CD4-positive, alpha-beta T cell (primary cell): ENCODE data around the gene MAP3K14. TPM values are rescaled to one million over a fixed set of nuclear protein-coding genes. Genes with fewer than 3 reads are reported as not detected.

Source experiments
- ATAC-seq: fragments of 200-7000 bp; cut with Tn5 transposase; one replicate; pipeline ENCODE4 v1.10.0; 2022; ENCODE audit warnings: mild to moderate bottlenecking; ENCODE audit not compliant: poor library complexity
- CTCF ChIA-PET: fragments of 350-600 bp; sonication (Branson Sonifier 250); formaldehyde crosslinking; loops from one replicate; lab custom pipeline; 2021; ENCODE audit warnings: antibody characterized with exemption, inconsistent platforms; lab: Charles Lee
- POLR2A ChIA-PET: fragments of 350-600 bp; sonication (Branson Sonifier 250); formaldehyde crosslinking; loops from one replicate; lab custom pipeline; 2021; ENCODE audit warnings: antibody characterized with exemption, inconsistent platforms; lab: Charles Lee
- DNase-seq, 14 experiments: peaks; one replicate each; pipeline ENCODE4 v3.0.0-alpha.2; 2013 to 2020; ENCODE audit warnings: mixed read lengths in 2 of 14
- H3K27ac ChIP-seq, 2 donors: one replicate each; pipeline versions ENCODE4 v1.5.1 to v1.7.0; 2013; ENCODE audit warnings: low read length in 2 of 2, low read depth in 1 of 2, mild to moderate bottlenecking in 1 of 2
- H3K27me3 ChIP-seq, 2 experiments: 1 replicate in 1 of 2; 2 replicates in 1 of 2; pipeline versions ENCODE4 v1.6.1 to v1.7.0; 2013; ENCODE audit warnings: low read length in 2 of 2, control low read depth in 1 of 2, mild to moderate bottlenecking in 1 of 2, moderate library complexity in 1 of 2; ENCODE audit not compliant: insufficient read depth in 2 of 2, control insufficient read depth in 1 of 2
- H3K36me3 ChIP-seq: one replicate; pipeline ENCODE4 v1.6.1; 2013; ENCODE audit warnings: low read length, control low read depth; ENCODE audit not compliant: insufficient read depth
- H3K4me1 ChIP-seq: one replicate; pipeline ENCODE4 v1.6.1; 2013; ENCODE audit warnings: low read length, control low read depth; ENCODE audit not compliant: insufficient read depth
- H3K4me3 ChIP-seq: one replicate; pipeline ENCODE4 v1.5.1; 2013; ENCODE audit warnings: mild to moderate bottlenecking, low read length, moderate library complexity
- H3K9me3 ChIP-seq, 2 experiments: 1 replicate in 1 of 2; 2 replicates in 1 of 2; pipeline versions ENCODE4 v1.6.1 to v1.7.0; 2013; ENCODE audit warnings: low read length in 2 of 2, mild to moderate bottlenecking in 2 of 2, control low read depth in 1 of 2, moderate library complexity in 1 of 2; ENCODE audit not compliant: control insufficient read depth in 1 of 2, insufficient read depth in 1 of 2
- H3K27ac Mint-ChIP-seq: one replicate; pipeline ENCODE4 v1.8.0; 2020; ENCODE audit warnings: mixed read lengths
- H3K27me3 Mint-ChIP-seq: one replicate; pipeline ENCODE4 v1.8.0; 2021; ENCODE audit warnings: mixed read lengths
- H3K36me3 Mint-ChIP-seq: one replicate; pipeline ENCODE4 v1.8.0; 2021; ENCODE audit warnings: low read depth, mixed read lengths
- H3K4me1 Mint-ChIP-seq: one replicate; pipeline ENCODE4 v1.8.0; 2021; ENCODE audit warnings: low read depth, mixed read lengths
- H3K4me3 Mint-ChIP-seq: one replicate; pipeline ENCODE4 v1.8.0; 2020; ENCODE audit warnings: mild to moderate bottlenecking, mixed read lengths
- H3K9me3 Mint-ChIP-seq: one replicate; pipeline ENCODE4 v1.8.0; 2020; ENCODE audit warnings: mixed read lengths
- CTCF ChIP-seq: fragments of 200-600 bp; IDR thresholded peaks from one replicate; pipeline ENCODE4 v1.8.0; 2022; ENCODE audit warnings: antibody characterized with exemption, mild to moderate bottlenecking
- intact Hi-C, 2 experiments: fragments of 100-400 bp; cut with DNase I in 1 of 2; cut with micrococcal nuclease in 1 of 2; formaldehyde crosslinking; loops; one replicate each; pipeline versions ENCODE4 v1.15.1 to v1.9.0; 2023 to 2025; cut with DNase I, micrococcal nuclease
- total RNA-seq, 174 experiments: library from RNA in 2 of 174; stranded (reverse) in 2 of 174; gene quantifications; one replicate each; pipeline ENCODE4 v1.2.3 and lab custom pipeline; 2021 to 2026

MAP3K14 gene
- total RNA-seq, 2 experiments from 2014 or later: 41.4 to 46.5 TPM

GRCh38 chr17:45228763-45229539, 87.9 kb downstream of the MAP3K14 start:
- CTCF ChIA-PET: interaction anchor here (1.0 to 5.4 kb wide), 7 partner anchors 9 to 93 kb away, joined by 3 to 77 read pairs (median 7); partner anchors contain the start of genes ACBD4 and FMNL1
- no peaks in the 10 kb centered on the region for H3K9me3 ChIP-seq
- intact Hi-C loops: loop anchor here (1.0 to 5.0 kb wide), 4 partner anchors 8 to 353 kb away; partner anchors contain the start of genes FMNL1 (in 1 of the 2), MAP3K14 (in 1 of the 2) and SPATA32 (in 1 of the 2)

GRCh38 chr17:45227926-45228762, 88.7 kb downstream of the MAP3K14 start:
- CTCF ChIA-PET: interaction anchor here (1.2 to 5.4 kb wide), 6 partner anchors 8 to 93 kb away, joined by 3 to 77 read pairs (median 7); partner anchors contain the start of genes ACBD4 and FMNL1
- H3K9me3 ChIP-seq: no peaks in the 10 kb centered on the region
- peak overlapping the region; percentile 98 to 99 for H3K27ac ChIP-seq
- no peaks in the 10 kb centered on the region for H3K27me3 Mint-ChIP-seq
- H3K4me3 ChIP-seq: peak overlapping the region; percentile 99
- H3K27ac Mint-ChIP-seq: peak overlapping the region; percentile 100
- H3K27me3 ChIP-seq: no peaks in the 10 kb centered on the region
- H3K4me1 Mint-ChIP-seq: peaks cover 78% of the 10 kb centered on the region
- DNase-seq (peak in 9 of 14 experiments; percentile 14 to 61 (median 38)), ATAC-seq (no peak)
- TF ChIP-seq CTCF: no peak
- H3K36me3 ChIP-seq: peaks cover 34% of the 10 kb centered on the region
- no peaks in the 10 kb centered on the region for H3K9me3 Mint-ChIP-seq
- peaks cover 98% of the 10 kb centered on the region for H3K4me1 ChIP-seq
- intact Hi-C loops: loop anchor here (5.0 kb wide), 3 partner anchors 34 to 354 kb away; partner anchors contain the start of genes MAP3K14 (in 1 of the 2) and SPATA32 (in 1 of the 2)
- H3K36me3 Mint-ChIP-seq: peaks cover 59% of the 10 kb centered on the region
- peak overlapping the region; percentile 87 for H3K4me3 Mint-ChIP-seq
- POLR2A ChIA-PET: interaction anchor here (0.8 to 16.4 kb wide), 8 partner anchors 7 to 92 kb away, joined by 3 to 346 read pairs (median 30); partner anchors contain the start of genes ACBD4, FMNL1, HEXIM1 and HEXIM2

More at GRCh38 chr17:45228763-45229539, 87.9 kb downstream of the MAP3K14 start:
- Histone ChIP-seq H3K27ac (peak overlapping the region; percentile 98 to 99), H3K36me3 (peaks cover 42% of the 10 kb centered on the region), H3K4me3 (peak overlapping the region; percentile 99), H3K27me3 (no peaks in the 10 kb centered on the region), H3K4me1 (peaks cover 98% of the 10 kb centered on the region)
- Mint-ChIP-seq H3K36me3 (peaks cover 57% of the 10 kb centered on the region), H3K4me3 (peak overlapping the region; percentile 87), H3K27ac (peak overlapping the region; percentile 100), H3K27me3 (no peaks in the 10 kb centered on the region), H3K4me1 (peaks cover 79% of the 10 kb centered on the region), H3K9me3 (no peaks in the 10 kb centered on the region)
- no peak for TF ChIP-seq CTCF
- DNase-seq (peak; percentile 56 to 93 (median 79)), ATAC-seq (peak; percentile 57)
- POLR2A ChIA-PET: interaction anchor here (0.6 to 16.4 kb wide), 9 partner anchors 8 to 179 kb away, joined by 3 to 346 read pairs (median 18); partner anchors contain the start of genes FMNL1, HEXIM1, HEXIM2 and MAP3K14
